HS-5 (cell line): Measurements from ENCODE around the gene VAPA.

Experiments used
- DNase-seq: peaks from one replicate; pipeline ENCODE4 v3.0.0-alpha.2; 2012; ENCODE audit warnings: low read depth

Gene VAPA

DNA sequence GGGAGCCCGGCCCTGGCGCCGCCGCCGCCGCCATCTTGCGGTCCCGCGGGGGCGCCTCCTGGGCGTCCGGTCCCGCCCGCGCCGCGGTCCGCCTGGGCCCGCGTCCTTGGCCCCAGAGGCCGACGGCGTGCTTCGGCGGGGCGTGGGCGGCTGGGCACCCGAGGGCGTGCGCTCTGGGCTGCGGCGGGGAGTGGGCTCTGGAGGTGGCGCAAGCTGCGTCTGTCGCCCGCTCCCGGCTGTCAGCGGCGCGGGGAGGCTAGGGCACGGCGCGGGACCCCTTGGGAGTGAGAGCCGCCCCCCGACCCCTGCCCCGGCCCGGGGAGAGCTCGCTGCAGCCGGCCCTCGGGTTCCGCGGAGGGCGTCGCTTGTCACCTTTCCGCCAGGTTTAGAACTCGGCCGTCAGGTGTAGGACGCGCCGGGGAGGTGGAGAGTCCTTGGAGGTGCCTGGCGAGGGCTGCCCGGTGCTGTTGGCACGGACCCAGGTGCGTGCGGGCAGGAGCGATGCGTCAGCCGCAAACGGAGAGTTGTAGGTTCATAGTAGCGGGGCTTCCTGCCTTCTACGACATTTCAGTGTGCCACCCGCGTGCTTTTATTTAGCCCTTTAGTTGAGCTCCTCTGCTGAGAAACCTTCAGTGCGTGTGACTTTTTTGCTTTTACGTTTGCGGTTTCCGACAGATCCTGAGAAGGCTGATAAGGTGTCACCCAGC, 921 bp downstream of the VAPA start:
- no peak for DNase-seq

DNA sequence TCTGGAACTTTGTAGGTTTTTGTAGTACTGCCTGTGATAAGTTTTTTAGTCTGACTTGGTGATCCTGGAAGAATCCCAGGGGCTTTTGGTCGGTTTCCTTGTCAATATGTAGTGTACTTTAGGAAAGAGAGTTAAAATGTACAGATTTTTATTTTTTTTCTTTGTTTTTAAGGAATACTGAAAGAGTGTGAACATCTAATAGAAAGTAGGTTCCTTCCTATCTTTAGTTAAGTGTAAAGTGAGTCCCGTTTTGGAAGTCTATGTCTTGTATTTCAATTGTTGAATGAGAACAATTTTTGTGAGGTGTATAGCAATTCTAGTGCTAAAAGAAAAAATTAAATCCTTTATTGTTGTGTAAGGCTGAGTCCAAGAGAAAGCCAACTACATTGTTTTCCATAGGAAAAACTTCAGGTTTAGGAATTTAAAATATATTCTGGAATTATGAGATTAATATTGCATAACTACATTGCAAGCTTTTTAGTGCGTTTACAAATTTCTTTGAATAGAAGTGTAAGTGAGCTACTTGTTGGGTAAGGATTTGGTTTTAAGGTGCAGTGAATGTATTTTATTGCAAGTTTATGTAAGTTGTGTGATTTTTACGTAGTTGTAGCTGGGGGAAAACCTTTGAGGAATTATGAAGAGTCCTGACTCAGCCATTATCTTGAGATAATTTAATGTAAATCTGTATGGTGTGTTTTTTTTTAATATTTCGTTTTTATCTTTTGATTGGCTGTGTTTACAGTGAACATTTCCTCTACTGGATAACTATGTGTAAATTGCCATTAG, 1.7 kb downstream of the VAPA start:
- DNase-seq: no peak

DNA sequence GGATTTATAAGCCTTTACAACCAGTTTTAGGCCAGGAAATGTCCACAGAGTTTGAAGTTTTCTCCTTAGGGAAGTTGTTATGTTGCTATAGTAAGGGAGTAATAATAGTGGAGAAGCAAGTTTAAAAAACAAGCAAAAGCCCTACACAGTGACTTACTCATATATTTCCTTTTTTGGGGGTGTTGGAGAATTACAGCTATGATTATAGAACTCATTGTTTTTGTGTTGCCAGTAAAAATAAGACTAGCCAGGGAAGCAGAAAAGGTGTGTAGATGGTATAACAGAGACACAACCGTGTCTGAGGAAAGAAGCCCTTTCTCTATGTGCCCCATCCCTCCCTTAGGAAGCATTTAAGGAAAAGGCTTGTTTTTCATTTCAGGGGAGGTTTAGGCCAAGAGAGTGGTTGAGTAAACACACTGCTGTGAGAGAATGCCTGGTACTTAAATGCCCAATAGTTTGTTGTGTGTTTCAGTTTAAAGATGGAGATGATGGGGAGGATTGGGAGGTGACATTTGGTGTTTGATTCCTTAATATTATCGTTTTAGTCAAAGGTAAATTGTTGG, 2.3 kb downstream of the VAPA start:
- no peak for DNase-seq

DNA sequence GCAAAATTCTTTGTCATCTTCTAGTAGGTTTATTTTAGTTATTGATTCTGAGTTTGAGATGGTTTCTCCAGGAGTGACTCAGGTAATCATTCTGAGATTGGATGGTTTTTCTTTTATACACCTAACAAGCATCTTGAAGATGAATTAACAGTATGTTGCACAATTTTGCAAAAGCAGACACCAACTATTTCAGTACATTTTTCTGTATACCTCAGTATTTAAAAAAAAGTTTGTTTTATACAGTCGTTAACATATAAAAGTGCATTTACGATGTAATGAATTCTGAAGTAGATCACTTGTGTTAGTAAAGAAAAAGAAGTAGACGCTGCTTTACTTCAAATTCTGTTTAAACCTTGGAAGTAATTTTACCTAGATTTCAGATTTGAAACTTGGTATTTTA, 3.0 kb downstream of the VAPA start:
- DNase-seq: no peak

DNA sequence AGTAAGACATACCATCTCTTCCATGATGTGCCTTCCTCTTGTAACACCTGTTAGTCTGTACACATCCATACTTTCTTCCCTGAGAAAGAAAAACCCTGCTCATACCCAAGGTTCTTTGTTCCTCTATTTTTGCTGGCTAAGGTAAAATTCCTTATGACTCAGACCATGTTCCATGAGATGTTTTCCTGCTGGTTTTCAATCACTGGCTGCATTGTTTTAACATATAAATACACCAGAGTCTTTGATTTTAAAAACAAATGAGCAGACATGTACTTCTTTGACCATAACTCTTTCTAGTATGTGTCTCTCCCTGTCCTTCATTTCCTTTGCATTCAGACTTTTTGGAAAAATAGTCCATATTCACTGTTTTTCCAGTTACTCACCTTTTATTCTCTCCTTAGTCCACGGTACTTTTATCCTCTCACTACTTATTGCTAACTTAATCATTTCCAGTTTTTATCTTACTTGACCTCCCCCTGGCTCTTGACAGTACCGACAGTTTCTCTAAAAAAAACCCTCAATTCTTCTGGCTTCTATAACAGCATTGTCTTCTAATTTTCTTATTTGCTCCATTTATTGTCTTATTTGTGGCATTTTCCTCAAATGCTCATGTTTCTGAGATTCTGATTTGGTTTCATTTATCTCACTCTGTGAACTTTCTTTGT, 4.3 kb downstream of the VAPA start:
- no peak for DNase-seq

DNA sequence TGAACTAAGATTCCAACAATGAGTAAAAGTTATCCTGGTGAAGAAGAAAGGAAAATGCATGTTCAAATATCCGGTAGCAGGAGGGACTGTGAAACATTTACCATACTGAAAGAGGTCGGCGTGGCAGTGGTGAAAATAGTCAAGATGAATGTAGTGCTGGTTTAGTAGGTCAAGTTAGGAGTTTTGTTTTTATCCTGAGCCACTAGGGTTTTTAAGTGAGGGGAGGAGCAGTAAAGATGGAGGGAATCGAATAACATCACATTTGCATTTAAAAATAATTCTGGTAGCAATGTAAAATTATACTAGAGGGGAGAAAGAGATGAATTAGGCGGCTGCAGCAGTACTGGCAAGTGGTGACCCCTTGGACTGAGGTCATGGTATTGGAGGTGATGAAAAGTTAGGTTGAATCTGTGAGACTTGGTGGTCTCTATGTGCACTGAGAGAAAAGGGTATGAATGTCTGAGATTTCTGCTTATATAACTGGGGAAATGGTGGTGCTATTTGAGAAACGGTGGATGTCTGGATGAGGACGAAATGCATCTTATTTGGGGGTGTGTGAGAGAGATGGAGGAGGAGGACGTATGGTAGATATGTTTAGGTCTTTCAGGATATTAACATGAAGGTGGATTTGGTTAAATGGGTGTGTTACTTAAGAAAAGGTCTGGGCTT, 5.9 kb downstream of the VAPA start:
- DNase-seq: no peak

DNA sequence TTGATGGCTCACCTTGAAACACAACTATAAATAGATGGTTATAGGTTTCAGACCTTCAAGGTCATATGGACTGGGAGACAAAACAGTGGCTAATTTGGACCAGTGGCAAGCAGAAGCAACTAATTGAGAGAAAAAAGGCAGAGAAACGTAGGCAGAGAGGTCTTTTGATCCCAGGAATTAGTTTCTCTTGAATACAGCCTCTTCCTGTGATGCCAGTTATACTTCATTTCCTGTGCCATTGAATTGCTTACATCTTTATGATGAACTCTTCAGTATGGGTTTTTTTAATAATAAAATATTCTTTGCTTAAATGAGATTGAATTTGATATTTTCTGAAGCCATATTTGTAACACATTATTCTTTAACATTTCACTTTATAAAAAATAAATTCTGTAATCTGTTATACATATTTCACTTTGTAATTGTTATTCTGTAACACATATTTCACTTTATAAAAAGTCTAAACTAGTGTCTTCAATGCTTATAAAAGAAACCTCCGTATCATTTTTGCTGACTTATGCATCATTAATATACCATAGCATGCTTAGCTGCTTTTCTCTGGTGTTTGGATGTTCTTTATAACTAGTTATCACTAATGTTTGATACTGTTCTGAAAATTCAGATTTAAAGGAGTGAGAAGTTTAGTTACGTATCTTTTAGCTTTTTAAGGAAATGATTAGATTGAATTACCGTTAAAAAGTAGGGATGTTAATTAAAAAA, 8.9 kb downstream of the VAPA start:
- DNase-seq: no peak

DNA sequence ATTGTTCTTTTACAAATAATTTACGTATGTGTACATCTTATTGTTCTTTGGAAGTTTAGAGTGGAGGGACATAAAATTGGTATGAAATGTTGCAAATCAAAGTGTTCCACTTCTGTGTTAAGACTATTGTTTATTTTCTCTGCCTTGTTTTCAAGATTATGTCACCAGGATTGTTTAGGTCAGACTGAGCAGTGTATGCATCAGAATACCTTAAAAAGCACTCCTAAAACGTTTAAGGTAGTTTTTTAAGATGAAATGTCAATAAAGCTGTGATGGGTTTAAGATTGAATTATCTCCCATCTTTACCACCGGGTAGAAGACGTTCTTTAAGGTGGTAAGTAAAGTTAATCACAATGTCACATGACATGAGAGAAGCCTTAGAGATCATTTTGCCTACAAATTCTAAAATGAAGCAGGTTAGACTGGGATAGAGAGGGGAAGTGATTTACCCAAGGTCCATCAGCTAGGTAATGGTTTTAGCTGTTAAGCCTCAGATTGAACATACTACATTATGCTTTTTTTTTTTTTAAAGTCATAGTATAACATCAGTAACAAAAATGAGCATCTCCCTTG, 10.6 kb downstream of the VAPA start:
- DNase-seq: no peak

DNA sequence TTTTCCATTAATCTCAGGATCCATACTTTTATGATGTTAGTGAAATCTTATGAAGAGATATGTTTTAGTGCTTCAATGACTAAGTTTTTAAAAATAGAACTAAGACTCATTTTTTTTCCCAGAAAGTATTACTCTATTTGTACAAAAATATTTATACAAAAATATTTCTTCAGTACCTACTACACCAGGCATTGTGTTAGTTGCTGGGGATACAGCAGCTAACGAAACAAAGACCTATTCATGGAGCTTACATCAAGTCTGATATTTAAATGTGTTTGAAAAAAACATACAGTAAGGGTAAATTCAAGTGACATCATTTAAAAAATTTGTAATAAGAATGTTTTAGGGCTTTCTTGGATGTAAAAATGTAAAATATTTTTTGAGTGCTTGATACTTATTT, 11.6 kb downstream of the VAPA start:
- no peak for DNase-seq

DNA sequence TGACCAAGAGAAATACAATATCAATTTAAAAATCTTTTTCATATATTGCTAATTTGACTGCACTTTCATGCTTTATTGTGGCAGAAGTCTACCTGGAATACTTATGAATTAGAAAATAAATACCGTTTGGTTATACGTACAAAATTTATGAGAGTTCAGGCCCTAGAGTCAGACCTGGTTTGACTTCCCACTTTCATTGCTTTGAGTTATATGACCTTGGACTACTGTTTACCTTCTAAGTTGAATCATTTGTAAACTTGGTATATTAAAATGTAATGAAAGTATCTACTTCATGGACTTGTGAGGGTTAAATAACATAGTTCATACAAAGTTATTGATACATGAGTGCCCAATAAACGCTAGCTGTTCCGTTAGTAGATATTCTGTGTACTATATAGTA, 12.0 kb downstream of the VAPA start:
- no peak for DNase-seq

DNA sequence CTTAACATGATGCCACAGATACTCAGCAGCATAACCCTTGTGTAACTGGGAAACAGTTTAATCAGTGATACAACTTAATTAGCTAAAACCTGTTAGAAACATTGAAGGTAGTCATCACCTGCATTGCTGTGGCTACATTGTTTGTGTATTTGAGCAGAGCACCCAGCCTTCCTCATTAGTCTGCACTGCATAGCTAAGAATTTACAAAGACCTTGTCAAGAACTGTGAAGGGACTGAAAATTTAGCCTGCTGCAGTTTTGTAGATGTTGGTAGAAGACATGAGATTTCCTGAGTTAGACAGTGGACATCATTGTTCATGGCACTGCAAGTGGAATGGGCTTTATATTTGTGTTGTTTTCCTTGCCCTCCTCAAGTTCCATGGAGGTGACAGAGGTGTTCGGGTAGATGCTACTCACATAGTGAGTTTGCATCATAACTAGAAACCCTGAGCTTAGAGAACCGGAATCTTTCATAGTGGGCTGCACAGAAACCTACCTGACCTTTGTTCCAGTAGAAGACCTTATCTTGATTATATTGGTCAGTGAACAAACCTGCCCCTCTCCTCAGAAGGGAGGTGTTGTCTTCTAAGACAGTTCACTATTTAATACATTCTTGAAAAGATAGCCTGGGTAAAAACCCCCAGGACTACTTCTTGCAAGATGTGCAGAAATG, 12.5 kb downstream of the VAPA start:
- no peak for DNase-seq

DNA sequence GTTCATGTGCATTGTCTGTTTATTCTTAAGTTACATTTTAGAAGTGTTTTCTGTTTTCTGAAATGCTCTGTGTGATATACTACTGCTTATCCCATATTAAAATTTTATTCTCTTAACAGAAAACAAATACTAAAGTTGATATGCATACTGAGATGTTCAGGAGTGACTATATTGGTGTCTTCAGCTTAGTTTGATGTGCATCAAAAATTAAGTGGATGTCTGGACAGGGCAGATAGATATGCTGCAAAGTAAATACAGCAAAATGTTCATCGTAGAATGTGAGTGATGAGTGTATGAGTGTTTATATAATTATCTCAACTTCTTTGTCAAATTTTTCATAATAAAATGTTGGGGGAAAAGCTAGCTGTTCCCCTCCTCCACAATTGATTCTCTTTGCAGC, 13.2 kb downstream of the VAPA start:
- DNase-seq: no peak

DNA sequence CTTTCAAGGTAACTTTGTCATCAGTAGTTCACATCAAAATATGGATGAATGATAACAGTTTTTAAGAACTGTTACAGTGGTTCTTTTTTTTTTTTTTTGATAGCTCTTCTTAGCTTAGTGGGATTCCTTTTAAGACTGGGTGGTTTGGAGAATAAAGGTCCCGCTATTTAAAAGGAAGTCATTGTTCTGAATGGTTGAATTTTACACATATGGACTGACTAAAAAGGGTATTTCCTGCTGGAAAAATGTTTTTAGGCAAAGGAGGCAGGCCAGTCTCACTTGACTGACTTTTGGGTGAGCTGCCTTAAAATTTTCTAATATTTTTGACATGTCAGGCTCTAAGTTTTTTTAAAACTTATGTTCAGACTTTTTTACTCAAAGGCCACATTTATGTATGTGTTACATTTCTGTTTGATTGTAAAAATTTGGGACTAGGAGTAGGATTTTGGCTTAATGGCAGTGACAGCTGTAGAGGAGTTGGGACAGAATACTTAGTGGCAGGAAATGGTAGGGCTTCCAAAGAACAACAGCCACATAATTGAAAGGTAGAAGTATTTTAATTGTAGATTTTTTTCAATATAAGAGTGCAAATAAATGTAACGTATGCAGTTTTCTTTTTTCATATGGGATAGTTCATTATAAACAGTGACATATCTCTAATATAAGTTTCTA, 13.7 kb downstream of the VAPA start:
- DNase-seq: no peak

DNA sequence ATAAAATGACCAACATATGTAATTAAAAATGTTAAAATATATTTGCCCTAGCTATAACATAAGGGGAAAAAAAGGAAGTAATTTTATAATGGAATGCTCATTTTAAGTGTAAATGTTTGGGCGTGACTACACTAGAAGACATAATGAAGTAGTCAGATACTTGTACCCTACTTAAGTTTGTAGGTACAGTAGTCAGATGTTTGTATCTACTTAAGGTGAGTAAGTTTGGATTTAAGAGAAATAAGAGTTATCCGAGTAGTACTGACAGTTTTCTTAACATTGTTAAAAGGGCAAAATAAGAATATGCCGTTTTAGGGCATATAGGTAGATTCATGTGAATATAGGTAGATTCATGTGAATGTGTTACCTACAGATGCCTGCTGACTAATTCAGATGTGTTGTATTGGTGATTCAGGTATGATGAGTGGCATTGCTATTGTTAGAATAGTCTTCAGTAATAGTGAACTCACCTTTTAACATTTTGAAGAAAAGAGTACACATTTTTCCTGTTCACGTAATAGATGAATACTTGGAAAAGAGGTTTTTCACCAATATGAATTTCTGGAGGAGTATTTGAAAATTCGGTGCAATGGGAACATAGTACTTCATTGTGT, 14.9 kb downstream of the VAPA start:
- no peak for DNase-seq

DNA sequence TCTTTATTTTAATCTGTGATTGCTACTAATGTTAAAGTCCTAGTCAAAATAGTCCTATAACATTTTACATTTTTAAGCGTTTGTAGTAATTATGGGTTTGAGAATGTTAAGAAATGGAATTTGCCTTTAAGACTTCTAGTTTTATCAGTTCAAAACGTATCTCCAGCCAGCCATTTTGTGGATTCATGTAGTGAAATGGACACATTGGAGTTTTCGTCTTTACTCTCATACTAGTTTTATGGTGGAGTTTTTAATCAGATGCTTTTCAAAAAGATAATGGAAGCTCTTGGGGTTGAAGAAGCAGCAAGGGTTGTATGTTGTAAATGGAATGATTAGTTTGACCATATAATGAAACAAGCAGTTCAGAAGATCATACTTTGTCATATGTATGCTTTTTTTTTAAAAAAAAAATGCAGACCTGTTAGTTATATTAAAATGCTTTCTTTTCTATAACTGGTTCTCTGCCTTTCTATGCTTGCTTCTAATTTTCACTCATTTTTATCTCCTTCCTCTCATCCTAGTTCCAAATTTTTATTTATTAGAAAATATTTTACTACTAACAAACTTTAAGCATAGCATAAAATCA, 16.6 kb downstream of the VAPA start:
- no peak for DNase-seq

DNA sequence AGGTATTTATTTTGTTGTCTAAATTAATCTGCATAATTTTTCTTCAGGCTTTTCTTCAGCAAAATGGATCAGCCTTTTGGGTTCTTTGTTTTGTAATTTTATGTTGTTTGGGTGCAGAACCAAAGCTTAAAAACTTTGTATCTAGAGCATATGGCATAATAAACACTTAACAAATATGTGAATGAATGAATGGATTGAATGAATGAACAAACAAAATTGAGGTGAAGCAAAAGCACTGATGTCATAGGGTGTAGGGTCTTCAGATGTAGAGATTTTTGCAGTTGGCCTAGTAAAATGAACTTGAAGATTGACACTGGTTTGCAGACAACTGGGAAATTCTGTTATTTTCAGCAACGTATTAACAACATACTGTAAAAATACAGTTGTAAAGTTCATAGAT, 17.3 kb downstream of the VAPA start:
- DNase-seq: no peak

DNA sequence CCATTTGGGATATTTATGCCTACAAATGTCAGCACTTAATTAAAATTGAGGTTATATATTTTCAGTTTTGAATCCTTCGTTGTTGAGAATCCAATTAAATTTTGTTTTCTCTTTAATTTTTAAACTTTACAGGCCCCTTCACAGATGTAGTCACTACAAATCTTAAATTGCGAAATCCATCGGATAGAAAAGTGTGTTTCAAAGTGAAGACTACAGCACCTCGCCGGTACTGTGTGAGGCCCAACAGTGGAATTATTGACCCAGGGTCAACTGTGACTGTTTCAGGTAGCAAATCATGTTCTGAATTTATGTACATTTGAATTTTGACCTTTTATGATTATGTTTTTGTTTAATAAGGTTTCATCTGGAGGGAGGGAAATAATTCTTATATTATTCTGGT, 17.9 kb downstream of the VAPA start:
- DNase-seq: no peak

DNA sequence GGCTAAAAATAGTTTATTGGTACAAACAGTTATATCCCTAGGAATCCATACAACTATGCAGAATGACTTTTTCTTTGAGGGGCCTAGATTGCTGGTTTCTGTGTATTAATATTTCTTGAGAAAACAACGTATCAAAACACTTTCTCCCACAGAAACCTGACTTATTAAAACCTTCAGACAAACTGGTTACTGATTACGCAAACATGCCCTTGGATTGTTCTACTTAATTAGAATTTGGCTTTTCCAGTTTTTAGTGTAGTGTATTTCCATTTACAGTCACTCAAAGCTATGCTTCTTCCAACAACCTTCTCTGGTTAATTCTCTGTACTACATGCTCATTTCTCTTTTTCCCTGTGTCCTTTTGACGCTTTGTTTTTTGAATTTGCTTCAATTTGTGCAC, 20.0 kb downstream of the VAPA start:
- no peak for DNase-seq

DNA sequence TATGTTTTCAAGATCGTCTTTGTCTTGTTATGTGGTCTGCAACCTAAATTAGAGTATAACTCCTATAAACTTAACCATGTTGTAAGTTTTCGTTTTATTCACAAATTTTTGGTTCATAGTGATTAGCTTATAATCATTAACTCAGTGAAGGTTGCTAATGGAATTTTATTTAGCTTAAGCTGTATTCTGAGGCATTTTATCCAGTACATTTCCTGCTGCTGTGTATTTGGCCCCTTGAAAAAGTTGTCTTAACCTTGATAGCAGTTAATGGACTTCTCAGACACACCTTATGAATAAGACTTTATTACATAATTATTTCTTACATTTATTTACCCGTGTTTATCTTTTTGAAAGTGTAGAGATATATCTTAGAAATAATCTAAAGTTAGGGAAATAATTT, 20.5 kb downstream of the VAPA start:
- no peak for DNase-seq
